ENCODE measurements around the gene ADAMTSL2. TPM values are rescaled to one million over a fixed set of nuclear protein-coding genes. Genes with fewer than 3 reads are reported as not detected.

The ADAMTSL2 gene
- total and polyA plus RNA-seq, 2 of the 13 experiments (the other 11 are each of a cell fraction or from before 2014, with no cell fraction given) = 1.9 to 3.8 TPM

DNA sequence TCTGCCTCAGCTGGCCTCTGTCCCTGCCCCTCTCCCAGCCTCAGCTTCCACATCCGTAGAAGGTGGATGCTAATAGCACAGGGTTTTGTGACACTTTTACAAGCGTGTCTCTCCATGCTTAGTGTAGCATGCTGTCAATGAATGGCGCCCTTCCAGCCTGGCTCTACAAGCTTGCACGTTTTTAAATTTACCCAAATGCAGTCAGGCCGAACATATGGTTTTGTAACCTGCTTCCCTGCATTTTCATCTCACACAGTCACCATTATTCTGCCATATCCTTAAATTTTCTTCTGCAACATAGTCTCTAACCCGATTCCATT lies 45.9 kb downstream of the ADAMTSL2 start (continued):
- TF ChIP-seq, protein P1, sequence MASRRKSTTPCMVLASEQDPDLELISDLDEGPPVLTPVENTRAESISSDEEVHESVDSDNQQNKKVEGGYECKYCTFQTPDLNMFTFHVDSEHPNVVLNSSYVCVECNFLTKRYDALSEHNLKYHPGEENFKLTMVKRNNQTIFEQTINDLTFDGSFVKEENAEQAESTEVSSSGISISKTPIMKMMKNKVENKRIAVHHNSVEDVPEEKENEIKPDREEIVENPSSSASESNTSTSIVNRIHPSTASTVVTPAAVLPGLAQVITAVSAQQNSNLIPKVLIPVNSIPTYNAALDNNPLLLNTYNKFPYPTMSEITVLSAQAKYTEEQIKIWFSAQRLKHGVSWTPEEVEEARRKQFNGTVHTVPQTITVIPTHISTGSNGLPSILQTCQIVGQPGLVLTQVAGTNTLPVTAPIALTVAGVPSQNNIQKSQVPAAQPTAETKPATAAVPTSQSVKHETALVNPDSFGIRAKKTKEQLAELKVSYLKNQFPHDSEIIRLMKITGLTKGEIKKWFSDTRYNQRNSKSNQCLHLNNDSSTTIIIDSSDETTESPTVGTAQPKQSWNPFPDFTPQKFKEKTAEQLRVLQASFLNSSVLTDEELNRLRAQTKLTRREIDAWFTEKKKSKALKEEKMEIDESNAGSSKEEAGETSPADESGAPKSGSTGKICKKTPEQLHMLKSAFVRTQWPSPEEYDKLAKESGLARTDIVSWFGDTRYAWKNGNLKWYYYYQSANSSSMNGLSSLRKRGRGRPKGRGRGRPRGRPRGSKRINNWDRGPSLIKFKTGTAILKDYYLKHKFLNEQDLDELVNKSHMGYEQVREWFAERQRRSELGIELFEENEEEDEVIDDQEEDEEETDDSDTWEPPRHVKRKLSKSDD (CRISPR knock-in tag; IDR thresholded peaks at IDR 0.05; ENCODE audit: low read depth) = no peak
- TF ChIP-seq ZNF205 (CRISPR knock-in tag; IDR thresholded peaks at IDR 0.05) (no peak), ZFP36L2 (CRISPR knock-in tag; IDR thresholded peaks at IDR 0.05) (no peak), ZNF17 (CRISPR knock-in tag; IDR thresholded peaks at IDR 0.05) (no peak), TBX2 (CRISPR knock-in tag; IDR thresholded peaks at IDR 0.05; ENCODE audit: borderline replicate concordance) (no peak)
- TF ChIP-seq, protein P2, sequence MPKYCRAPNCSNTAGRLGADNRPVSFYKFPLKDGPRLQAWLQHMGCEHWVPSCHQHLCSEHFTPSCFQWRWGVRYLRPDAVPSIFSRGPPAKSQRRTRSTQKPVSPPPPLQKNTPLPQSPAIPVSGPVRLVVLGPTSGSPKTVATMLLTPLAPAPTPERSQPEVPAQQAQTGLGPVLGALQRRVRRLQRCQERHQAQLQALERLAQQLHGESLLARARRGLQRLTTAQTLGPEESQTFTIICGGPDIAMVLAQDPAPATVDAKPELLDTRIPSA (CRISPR knock-in tag; IDR thresholded peaks at IDR 0.05; ENCODE audit: borderline replicate concordance) = no peak
- TF ChIP-seq, protein P3, sequence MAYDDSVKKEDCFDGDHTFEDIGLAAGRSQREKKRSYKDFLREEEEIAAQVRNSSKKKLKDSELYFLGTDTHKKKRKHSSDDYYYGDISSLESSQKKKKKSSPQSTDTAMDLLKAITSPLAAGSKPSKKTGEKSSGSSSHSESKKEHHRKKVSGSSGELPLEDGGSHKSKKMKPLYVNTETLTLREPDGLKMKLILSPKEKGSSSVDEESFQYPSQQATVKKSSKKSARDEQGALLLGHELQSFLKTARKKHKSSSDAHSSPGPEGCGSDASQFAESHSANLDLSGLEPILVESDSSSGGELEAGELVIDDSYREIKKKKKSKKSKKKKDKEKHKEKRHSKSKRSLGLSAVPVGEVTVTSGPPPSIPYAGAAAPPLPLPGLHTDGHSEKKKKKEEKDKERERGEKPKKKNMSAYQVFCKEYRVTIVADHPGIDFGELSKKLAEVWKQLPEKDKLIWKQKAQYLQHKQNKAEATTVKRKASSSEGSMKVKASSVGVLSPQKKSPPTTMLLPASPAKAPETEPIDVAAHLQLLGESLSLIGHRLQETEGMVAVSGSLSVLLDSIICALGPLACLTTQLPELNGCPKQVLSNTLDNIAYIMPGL (CRISPR knock-in tag; IDR thresholded peaks at IDR 0.05; ENCODE audit: borderline replicate concordance in 1 of 2, low read depth in 1 of 2) = no peak

DNA sequence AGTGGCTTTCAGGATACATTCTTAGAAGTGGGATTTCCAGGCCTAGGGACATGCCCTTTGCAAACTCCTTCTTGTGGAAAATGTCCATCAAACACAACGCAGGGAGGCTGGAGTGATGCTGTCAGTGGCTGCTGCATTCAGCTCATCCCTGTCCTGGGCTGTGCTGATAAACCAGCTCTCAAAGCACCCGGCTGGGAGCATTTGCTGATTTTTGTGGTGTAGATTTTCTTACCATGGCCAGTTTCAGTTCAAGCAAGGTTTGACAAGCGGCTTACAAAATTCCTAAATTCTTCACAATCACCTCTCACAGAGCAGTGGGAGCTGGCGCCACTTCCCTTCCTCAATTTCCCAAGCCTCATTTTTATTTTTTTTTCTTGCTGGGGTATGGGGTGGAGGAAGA lies 46.5 kb downstream of the ADAMTSL2 start:
- no peak overlapping the region for H2AFZ ChIP-seq (ENCODE audit: low read length)
- BruUV-seq (replicated peaks) = no TSS peak
- FAIRE-seq = no peak
- H3K27me3 ChIP-seq (ENCODE audit: control insufficient read depth in 1 of 2, insufficient read depth in 2 of 2, low read length in 2 of 2) = peaks cover 25 to 94% of the 10 kb centered on the region in 2 experiments
- H3K27ac ChIP-seq (ENCODE audit: extremely low read length, insufficient read depth, low read length) = no peak overlapping the region
- intact Hi-C loops (cut with micrococcal nuclease; ENCODE audit: unreplicated experiment) (no loop called here), in situ Hi-C loops (cut with HindIII; ENCODE audit: extremely low pct_ligation_motif_present, low pct_unique_long_range_greater_than_20kb) (no loop called here)
- peaks cover 16% of the 10 kb centered on the region for H3K4me1 ChIP-seq (ENCODE audit: insufficient read depth, low read length)
- CTCF ChIA-PET (ENCODE audit: low intra/inter-chr PET ratio, low total read pairs) = no interaction called here
- no peaks in the 10 kb centered on the region for H4K20me1 ChIP-seq (ENCODE audit: insufficient read depth, low read length)
- no peak overlapping the region for H3K9ac ChIP-seq (ENCODE audit: insufficient read depth, low read depth, low read length)
- H3K4me3 ChIP-seq (replicated peaks in 1 of 3; ENCODE audit: insufficient read depth in 1 of 3, low read depth in 2 of 3, low read length in 3 of 3) = no peak overlapping the region
- no peaks in the 10 kb centered on the region for H3K9me3 ChIP-seq (ENCODE audit: low read length)
- WGBS (ENCODE audit: low lambda C conversion rate) = 50% methylated on average over 2 of the region's 4 CpGs
- no peaks in the 10 kb centered on the region for H3K79me2 ChIP-seq (ENCODE audit: insufficient read depth, low read length)
- no peak for DNase-seq (ENCODE audit: low spot score)
- no peak overlapping the region for H3K4me2 ChIP-seq (ENCODE audit: low read depth, low read length)
- H3K36me3 ChIP-seq (replicated peaks in 1 of 2; ENCODE audit: control insufficient read depth in 1 of 2, insufficient read depth in 2 of 2, low read length in 2 of 2) = no peaks in the 10 kb centered on the region
- POLR2A ChIA-PET = no interaction called here
- ATAC-seq = no peak
- TF ChIP-seq RBM39 (IDR thresholded peaks at IDR 0.05; ENCODE audit: low read depth, low read length, poor library complexity, severe bottlenecking) (no peak), ZNF331 (CRISPR knock-in tag; IDR thresholded peaks at IDR 0.05) (no peak), FOXC1 (CRISPR knock-in tag; IDR thresholded peaks at IDR 0.05; ENCODE audit: borderline replicate concordance) (no peak)
- TF ChIP-seq, protein P4, sequence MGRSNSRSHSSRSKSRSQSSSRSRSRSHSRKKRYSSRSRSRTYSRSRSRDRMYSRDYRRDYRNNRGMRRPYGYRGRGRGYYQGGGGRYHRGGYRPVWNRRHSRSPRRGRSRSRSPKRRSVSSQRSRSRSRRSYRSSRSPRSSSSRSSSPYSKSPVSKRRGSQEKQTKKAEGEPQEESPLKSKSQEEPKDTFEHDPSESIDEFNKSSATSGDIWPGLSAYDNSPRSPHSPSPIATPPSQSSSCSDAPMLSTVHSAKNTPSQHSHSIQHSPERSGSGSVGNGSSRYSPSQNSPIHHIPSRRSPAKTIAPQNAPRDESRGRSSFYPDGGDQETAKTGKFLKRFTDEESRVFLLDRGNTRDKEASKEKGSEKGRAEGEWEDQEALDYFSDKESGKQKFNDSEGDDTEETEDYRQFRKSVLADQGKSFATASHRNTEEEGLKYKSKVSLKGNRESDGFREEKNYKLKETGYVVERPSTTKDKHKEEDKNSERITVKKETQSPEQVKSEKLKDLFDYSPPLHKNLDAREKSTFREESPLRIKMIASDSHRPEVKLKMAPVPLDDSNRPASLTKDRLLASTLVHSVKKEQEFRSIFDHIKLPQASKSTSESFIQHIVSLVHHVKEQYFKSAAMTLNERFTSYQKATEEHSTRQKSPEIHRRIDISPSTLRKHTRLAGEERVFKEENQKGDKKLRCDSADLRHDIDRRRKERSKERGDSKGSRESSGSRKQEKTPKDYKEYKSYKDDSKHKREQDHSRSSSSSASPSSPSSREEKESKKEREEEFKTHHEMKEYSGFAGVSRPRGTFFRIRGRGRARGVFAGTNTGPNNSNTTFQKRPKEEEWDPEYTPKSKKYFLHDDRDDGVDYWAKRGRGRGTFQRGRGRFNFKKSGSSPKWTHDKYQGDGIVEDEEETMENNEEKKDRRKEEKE (IDR thresholded peaks at IDR 0.05) = no peak
